Panc1 (cell line): Measurements from ENCODE around the gene BRAF. TPM values are rescaled to one million over a fixed set of nuclear protein-coding genes. Genes with fewer than 3 reads are reported as not detected.

Source experiments
- ATAC-seq: fragments of 200-7000 bp; cut with Tn5 transposase; 2 replicates; pipeline ENCODE4 v1.9.1; 2020; ENCODE audit warnings: mild to moderate bottlenecking, moderate library complexity
- BruUV-seq: library from RNA; stranded (reverse); fragments of 400-500 nt; replicated peaks from 2 replicates; lab custom pipeline; 2021; lab: Mats Ljungman, UMichigan
- CTCF ChIA-PET: fragments of 300-600 bp; sonication (Branson Sonifier 250); formaldehyde crosslinking; loops from one replicate; lab custom pipeline; 2022; ENCODE audit warnings: antibody characterized with exemption; lab: Charles Lee
- POLR2A ChIA-PET: fragments of 300-600 bp; sonication (Branson Sonifier 250); formaldehyde crosslinking; loops from one replicate; lab custom pipeline; 2022; ENCODE audit warnings: antibody characterized with exemption; lab: Charles Lee
- DNase-seq: peaks from one replicate; pipeline ENCODE4 v3.0.0-alpha.2; 2010; ENCODE audit warnings: low read depth, low spot score
- H3K27ac ChIP-seq: 2 replicates; pipeline ENCODE4 v1.5.1; 2011; ENCODE audit warnings: mild to moderate bottlenecking, low read length, inconsistent platforms
- H3K27me3 ChIP-seq: fragments of 200-500 bp; sonication (Bioruptor generic); 2 replicates; pipeline ENCODE4 v1.6.0; 2014; ENCODE audit warnings: low read length, inconsistent platforms; ENCODE audit not compliant: control insufficient read depth, insufficient read depth
- H3K36me3 ChIP-seq: fragments of 200-500 bp; sonication (Bioruptor generic); 2 replicates; pipeline ENCODE4 v1.5.1; 2014; ENCODE audit warnings: inconsistent platforms, mild to moderate bottlenecking, low read length, moderate library complexity; ENCODE audit not compliant: control insufficient read depth, insufficient read depth
- H3K4me1 ChIP-seq: 2 replicates; pipeline ENCODE4 v1.5.1; 2011; ENCODE audit warnings: inconsistent platforms, mild to moderate bottlenecking, low read length, moderate library complexity; ENCODE audit not compliant: control insufficient read depth, insufficient read depth
- H3K4me3 ChIP-seq, 2 experiments: 2 replicates each; pipeline ENCODE4 v1.5.1; 2011 to 2012; ENCODE audit warnings: low read depth in 2 of 2, low read length in 2 of 2, mild to moderate bottlenecking in 2 of 2, inconsistent platforms in 1 of 2, moderate library complexity in 1 of 2
- H3K9me3 ChIP-seq: fragments of 200-500 bp; sonication (Bioruptor generic); 2 replicates; pipeline ENCODE4 v1.5.1; 2014; ENCODE audit warnings: low read depth, mild to moderate bottlenecking, inconsistent platforms, low read length, moderate library complexity; ENCODE audit not compliant: control insufficient read depth, insufficient read depth
- POLR2AphosphoS5 ChIP-seq: IDR thresholded peaks from 2 replicates; pipeline ENCODE4 v1.6.1; 2012; ENCODE audit warnings: mild to moderate bottlenecking, low read depth, low read length, moderate library complexity
- SIN3A ChIP-seq: IDR thresholded peaks from 2 replicates; pipeline ENCODE4 v1.6.1; 2012; ENCODE audit warnings: low read depth, mild to moderate bottlenecking, low read length, moderate library complexity, borderline replicate concordance; ENCODE audit not compliant: insufficient read depth
- TCF7L2 ChIP-seq: IDR thresholded peaks from 2 replicates; pipeline ENCODE4 v1.6.1; 2011; ENCODE audit warnings: mild to moderate bottlenecking, low read depth, low read length, inconsistent platforms
- in situ Hi-C: cut with HindIII; loops from 2 replicates; pipeline ENCODE4 v1.10.0; 2016; ENCODE audit warnings: low sequenced_read_pairs, low pct_unique_long_range_greater_than_20kb
- intact Hi-C: fragments of 100-400 bp; cut with micrococcal nuclease; formaldehyde crosslinking; loops from one replicate; pipeline ENCODE4 v1.10.0; 2022; ENCODE audit not compliant: unreplicated experiment
- total RNA-seq: library from RNA; stranded (reverse); gene quantifications from one replicate; pipeline ENCODE4 v1.2.1, GENCODE V29; 2021; ENCODE audit not compliant: unreplicated experiment
- TF ChIP-seq, protein P1 (sequence below): fragments of 450-650 bp; IDR thresholded peaks from 2 replicates; pipeline ENCODE4 v1.5.1; 2017; ENCODE audit warnings: mild to moderate bottlenecking
- TF ChIP-seq, protein P2 (sequence below), 2 experiments: IDR thresholded peaks; 2 replicates each; pipeline ENCODE4 v1.6.1; 2011 to 2012; ENCODE audit warnings: low read depth in 2 of 2, control low read depth in 1 of 2, low read length in 1 of 2, mild to moderate bottlenecking in 1 of 2, moderate library complexity in 1 of 2; ENCODE audit not compliant: insufficient read depth in 1 of 2

Gene BRAF
- total RNA-seq, 1 experiment from 2014 or later = 26.3 TPM

DNA sequence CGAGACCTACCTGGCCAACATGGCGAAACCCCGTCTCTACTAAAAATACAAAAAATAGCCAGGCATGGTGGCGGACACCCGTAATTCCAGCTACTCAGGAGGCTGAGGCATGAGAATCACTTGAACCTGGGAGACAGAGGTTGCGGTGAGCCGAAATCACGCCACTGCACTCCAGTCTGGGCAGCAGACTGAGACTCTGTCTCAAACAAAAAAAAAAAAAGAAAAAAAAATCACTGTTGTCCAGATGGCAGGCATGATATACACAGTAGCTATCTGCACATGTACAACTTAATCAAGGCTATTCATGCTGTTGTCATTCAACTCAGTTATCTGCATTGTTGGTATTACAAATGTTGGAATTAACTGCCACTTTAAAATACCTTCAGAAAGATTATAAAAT, 55.3 kb downstream of the BRAF start:
- BruUV-seq = no TSS peak
- no peaks in the 10 kb centered on the region for H3K36me3 ChIP-seq
- no peak for DNase-seq
- intact Hi-C loops = no loop called here
- no peaks in the 10 kb centered on the region for H3K4me1 ChIP-seq
- no peak overlapping the region for H3K27ac ChIP-seq
- in situ Hi-C loops = no loop called here
- ChIA-PET POLR2A (no interaction called here), CTCF (no interaction called here)
- H3K4me3 ChIP-seq = no peak overlapping the region
- ATAC-seq = no peak
- H3K27me3 ChIP-seq = no peaks in the 10 kb centered on the region
- no peak for TF ChIP-seq POLR2AphosphoS5
- TF ChIP-seq, protein P1, sequence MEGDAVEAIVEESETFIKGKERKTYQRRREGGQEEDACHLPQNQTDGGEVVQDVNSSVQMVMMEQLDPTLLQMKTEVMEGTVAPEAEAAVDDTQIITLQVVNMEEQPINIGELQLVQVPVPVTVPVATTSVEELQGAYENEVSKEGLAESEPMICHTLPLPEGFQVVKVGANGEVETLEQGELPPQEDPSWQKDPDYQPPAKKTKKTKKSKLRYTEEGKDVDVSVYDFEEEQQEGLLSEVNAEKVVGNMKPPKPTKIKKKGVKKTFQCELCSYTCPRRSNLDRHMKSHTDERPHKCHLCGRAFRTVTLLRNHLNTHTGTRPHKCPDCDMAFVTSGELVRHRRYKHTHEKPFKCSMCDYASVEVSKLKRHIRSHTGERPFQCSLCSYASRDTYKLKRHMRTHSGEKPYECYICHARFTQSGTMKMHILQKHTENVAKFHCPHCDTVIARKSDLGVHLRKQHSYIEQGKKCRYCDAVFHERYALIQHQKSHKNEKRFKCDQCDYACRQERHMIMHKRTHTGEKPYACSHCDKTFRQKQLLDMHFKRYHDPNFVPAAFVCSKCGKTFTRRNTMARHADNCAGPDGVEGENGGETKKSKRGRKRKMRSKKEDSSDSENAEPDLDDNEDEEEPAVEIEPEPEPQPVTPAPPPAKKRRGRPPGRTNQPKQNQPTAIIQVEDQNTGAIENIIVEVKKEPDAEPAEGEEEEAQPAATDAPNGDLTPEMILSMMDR = no peak
- no peak for TF ChIP-seq SIN3A
- TF ChIP-seq TCF7L2 = no peak
- TF ChIP-seq, protein P2, sequence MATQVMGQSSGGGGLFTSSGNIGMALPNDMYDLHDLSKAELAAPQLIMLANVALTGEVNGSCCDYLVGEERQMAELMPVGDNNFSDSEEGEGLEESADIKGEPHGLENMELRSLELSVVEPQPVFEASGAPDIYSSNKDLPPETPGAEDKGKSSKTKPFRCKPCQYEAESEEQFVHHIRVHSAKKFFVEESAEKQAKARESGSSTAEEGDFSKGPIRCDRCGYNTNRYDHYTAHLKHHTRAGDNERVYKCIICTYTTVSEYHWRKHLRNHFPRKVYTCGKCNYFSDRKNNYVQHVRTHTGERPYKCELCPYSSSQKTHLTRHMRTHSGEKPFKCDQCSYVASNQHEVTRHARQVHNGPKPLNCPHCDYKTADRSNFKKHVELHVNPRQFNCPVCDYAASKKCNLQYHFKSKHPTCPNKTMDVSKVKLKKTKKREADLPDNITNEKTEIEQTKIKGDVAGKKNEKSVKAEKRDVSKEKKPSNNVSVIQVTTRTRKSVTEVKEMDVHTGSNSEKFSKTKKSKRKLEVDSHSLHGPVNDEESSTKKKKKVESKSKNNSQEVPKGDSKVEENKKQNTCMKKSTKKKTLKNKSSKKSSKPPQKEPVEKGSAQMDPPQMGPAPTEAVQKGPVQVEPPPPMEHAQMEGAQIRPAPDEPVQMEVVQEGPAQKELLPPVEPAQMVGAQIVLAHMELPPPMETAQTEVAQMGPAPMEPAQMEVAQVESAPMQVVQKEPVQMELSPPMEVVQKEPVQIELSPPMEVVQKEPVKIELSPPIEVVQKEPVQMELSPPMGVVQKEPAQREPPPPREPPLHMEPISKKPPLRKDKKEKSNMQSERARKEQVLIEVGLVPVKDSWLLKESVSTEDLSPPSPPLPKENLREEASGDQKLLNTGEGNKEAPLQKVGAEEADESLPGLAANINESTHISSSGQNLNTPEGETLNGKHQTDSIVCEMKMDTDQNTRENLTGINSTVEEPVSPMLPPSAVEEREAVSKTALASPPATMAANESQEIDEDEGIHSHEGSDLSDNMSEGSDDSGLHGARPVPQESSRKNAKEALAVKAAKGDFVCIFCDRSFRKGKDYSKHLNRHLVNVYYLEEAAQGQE (IDR thresholded peaks at IDR 0.05; ENCODE audit: insufficient read depth in 1 of 2, low read depth in 2 of 2, low read length in 1 of 2) = no peak
- H3K9me3 ChIP-seq = no peaks in the 10 kb centered on the region

DNA sequence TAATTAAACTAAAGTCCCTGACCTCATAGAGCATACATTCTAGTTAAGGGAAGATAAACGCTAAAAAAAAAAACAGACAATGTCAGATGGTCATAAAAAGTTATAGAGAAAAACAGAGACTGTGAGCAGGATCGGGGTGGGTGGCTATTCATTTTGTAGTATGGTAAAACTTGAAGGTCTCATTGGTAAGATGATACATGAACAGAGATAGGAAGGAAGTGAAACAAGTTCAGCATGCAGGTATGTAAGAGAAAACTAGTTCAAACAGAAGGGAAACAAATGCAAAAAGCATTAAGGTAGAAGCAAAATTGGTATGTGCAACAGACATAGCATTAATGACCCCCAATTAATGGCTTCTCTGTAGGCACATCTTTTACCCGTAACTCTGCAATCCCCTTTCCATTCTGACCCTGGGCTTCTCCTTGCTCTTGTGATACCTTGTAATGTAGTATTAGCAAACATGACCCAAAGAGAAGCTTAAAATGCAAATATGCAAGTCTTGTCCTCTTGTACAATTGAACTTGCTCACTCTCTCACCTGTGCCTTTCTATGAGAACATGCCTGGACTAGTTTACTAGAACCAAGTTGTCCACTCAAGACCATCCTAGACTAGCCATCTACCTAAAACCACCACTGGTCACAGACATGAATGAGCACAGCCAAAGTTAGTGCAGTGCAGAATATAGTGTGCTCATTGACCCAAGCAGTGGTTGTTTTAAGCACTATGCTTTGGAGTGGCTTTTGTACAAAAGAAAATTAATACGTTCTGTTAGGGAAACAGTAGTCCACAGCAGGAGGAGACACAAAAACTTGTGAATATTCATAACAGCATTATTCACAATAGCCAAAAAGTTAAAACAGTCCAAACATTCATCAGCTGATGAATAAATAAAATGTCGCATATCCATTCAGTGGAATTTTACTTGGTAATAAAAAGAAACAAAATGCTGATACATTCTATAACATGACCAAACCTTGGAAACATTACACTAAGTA, 57.0 kb downstream of the BRAF start:
- H3K9me3 ChIP-seq = no peaks in the 10 kb centered on the region
- POLR2A ChIA-PET = no interaction called here
- in situ Hi-C loops = no loop called here
- ATAC-seq = no peak
- DNase-seq = no peak
- H3K4me1 ChIP-seq = no peaks in the 10 kb centered on the region
- H3K27ac ChIP-seq = no peak overlapping the region
- no peaks in the 10 kb centered on the region for H3K27me3 ChIP-seq
- H3K36me3 ChIP-seq = no peaks in the 10 kb centered on the region
- TF ChIP-seq, protein P2 (IDR thresholded peaks at IDR 0.05; ENCODE audit: insufficient read depth in 1 of 2, low read depth in 2 of 2, low read length in 1 of 2) = no peak
- no peak for TF ChIP-seq SIN3A
- TF ChIP-seq POLR2AphosphoS5 = no peak
- TF ChIP-seq, protein P1 = no peak
- TF ChIP-seq TCF7L2 = no peak
- H3K4me3 ChIP-seq = no peak overlapping the region
- no TSS peak for BruUV-seq
- CTCF ChIA-PET = no interaction called here
- intact Hi-C loops = no loop called here
